CD4-positive, alpha-beta T cell treated with Interleukin-15 for 4 hours (primary cell): ENCODE results near the gene WFIKKN1.
A peak's percentile ranks its signal among the peaks of the same experiment; 100 is the strongest.

ENCODE experiments used
- DNase-seq: peaks from one replicate; pipeline ENCODE4 v3.0.0-alpha.2; 2020; ENCODE audit warnings: low spot score

WFIKKN1 gene

GRCh38 chr16:637081-638018 is 6.6 kb downstream of the WFIKKN1 start:
- peak; percentile 88 for DNase-seq

- DNase-seq = no peak
Observed at GRCh38 chr16:638034-638543, 7.3 kb downstream of the WFIKKN1 start.

- no peak for DNase-seq
Observed at GRCh38 chr16:638836-639235, 8.1 kb downstream of the WFIKKN1 start.

GRCh38 chr16:640614-641013 is 9.8 kb downstream of the WFIKKN1 start:
- no peak for DNase-seq

GRCh38 chr16:641326-642188 is 10.8 kb downstream of the WFIKKN1 start, which contains the start of gene MCRIP2:
MCRIP2 (plus strand) TSS chr16:641828; CDS start chr16:641992, 164 bp downstream.
- peak; percentile 57 for DNase-seq

- DNase-seq = no peak
Observed at GRCh38 chr16:642189-643049, 11.6 kb downstream of the WFIKKN1 start.

- no peak for DNase-seq
Observed at GRCh38 chr16:643050-643368, 12.2 kb downstream of the WFIKKN1 start.

- DNase-seq = no peak
Observed at GRCh38 chr16:644556-644955, 13.8 kb downstream of the WFIKKN1 start.

GRCh38 chr16:645852-646678 is 15.3 kb downstream of the WFIKKN1 start:
- no peak for DNase-seq

GRCh38 chr16:646679-647172 is 15.9 kb downstream of the WFIKKN1 start:
- DNase-seq = no peak

GRCh38 chr16:647173-647902 is 16.6 kb downstream of the WFIKKN1 start:
- DNase-seq = no peak

- DNase-seq = peak; percentile 25
Observed at GRCh38 chr16:648071-648780, 17.4 kb downstream of the WFIKKN1 start.

- DNase-seq = peak; percentile 89
Observed at GRCh38 chr16:648781-649589, 18.2 kb downstream of the WFIKKN1 start, which contains the start of gene WDR90. WDR90 (plus strand) TSS chr16:649365; CDS start chr16:649417, 52 bp downstream.

- DNase-seq = no peak
Observed at GRCh38 chr16:649631-650030, 18.8 kb downstream of the WFIKKN1 start.

GRCh38 chr16:651844-652243 is 21.1 kb downstream of the WFIKKN1 start:
- no peak for DNase-seq

- DNase-seq = no peak
Observed at GRCh38 chr16:652454-653305, 21.9 kb downstream of the WFIKKN1 start.

GRCh38 chr16:654034-654433 is 23.2 kb downstream of the WFIKKN1 start:
- no peak for DNase-seq
